GM12878 (cell line): Measurements from ENCODE around the gene TREML1. TPM values are rescaled to one million over a fixed set of nuclear protein-coding genes. Genes with fewer than 3 reads are reported as not detected.
A peak's percentile ranks its signal among the peaks of the same experiment; 100 is the strongest.

ENCODE experiments used
- ATAC-seq: fragments of 200-7000 bp; cut with Tn5 transposase; 3 replicates; pipeline ENCODE4 v1.9.1; 2020; ENCODE audit warnings: mild to moderate bottlenecking, moderate library complexity
- BruUV-seq: library from RNA; stranded (reverse); fragments of 400-500 nt; replicated peaks from 2 replicates; lab custom pipeline; 2021; lab: Mats Ljungman, UMichigan
- CTCF ChIA-PET: fragments of 300-600 bp; sonication (Branson Sonifier 250); formaldehyde crosslinking; extraction: SDS; loops from one replicate; lab custom pipeline; 2021; ENCODE audit warnings: inconsistent platforms; lab: Yijun Ruan, JAX
- POLR2A ChIA-PET: fragments of 350-600 bp; formaldehyde crosslinking; extraction: SDS; loops from one replicate; lab custom pipeline; 2021; ENCODE audit warnings: inconsistent platforms; lab: Charles Lee
- RAD21 ChIA-PET: fragments of 300-600 bp; sonication (Branson Sonifier 250); formaldehyde crosslinking; loops from one replicate; lab custom pipeline; 2023; ENCODE audit warnings: antibody characterized with exemption; ENCODE audit not compliant: unreplicated experiment; lab: Charles Lee
- SMC1A ChIA-PET: fragments of 300-600 bp; sonication (Branson Sonifier 250); formaldehyde crosslinking; loops from one replicate; lab custom pipeline; 2023; ENCODE audit not compliant: unreplicated experiment, uncharacterized antibody; lab: Charles Lee
- DNase-seq: peaks from one replicate; pipeline ENCODE4 v3.0.0-alpha.2; 2011; ENCODE audit warnings: low read depth, low spot score
- FAIRE-seq: peaks from 3 replicates; lab custom pipeline; 2011; peaks lifted over from hg19 to GRCh38; lab: Jason Lieb, UNC
- H2AFZ ChIP-seq: 2 replicates; pipeline ENCODE4 v1.6.0; 2011; ENCODE audit warnings: low read depth, low read length, control low read depth; ENCODE audit not compliant: control insufficient read depth
- H3K27ac ChIP-seq: 2 replicates; pipeline ENCODE4 v1.5.1; 2011; ENCODE audit warnings: control low read depth; ENCODE audit not compliant: control insufficient read depth, insufficient read depth
- H3K27me3 ChIP-seq, 2 experiments: replicated peaks in 1 of 2; 2 replicates each; pipeline versions ENCODE4 v1.6.0 to v1.6.1; 2011; ENCODE audit warnings: low read length in 1 of 2; ENCODE audit not compliant: control insufficient read depth in 2 of 2, insufficient read depth in 2 of 2
- H3K36me3 ChIP-seq, 2 experiments: 2 replicates each; pipeline ENCODE4 v1.5.1; 2011; ENCODE audit warnings: low read length in 1 of 2; ENCODE audit not compliant: control insufficient read depth in 2 of 2, insufficient read depth in 2 of 2
- H3K4me1 ChIP-seq: 2 replicates; pipeline ENCODE4 v1.6.1; 2011; ENCODE audit warnings: mild to moderate bottlenecking, low read length, moderate library complexity, mixed read lengths; ENCODE audit not compliant: control insufficient read depth, insufficient read depth
- H3K4me2 ChIP-seq: 2 replicates; pipeline ENCODE4 v1.6.0; 2011; ENCODE audit warnings: control low read depth; ENCODE audit not compliant: control insufficient read depth, insufficient read depth
- H3K4me3 ChIP-seq: fragments of 200-600 bp; sonication (generic); 2 replicates; pipeline ENCODE4 v1.5.1; 2016
- H3K79me2 ChIP-seq: 2 replicates; pipeline ENCODE4 v1.6.0; 2011; ENCODE audit warnings: low read length; ENCODE audit not compliant: control insufficient read depth, insufficient read depth
- H3K9ac ChIP-seq: 2 replicates; pipeline ENCODE4 v1.8.0; 2011; ENCODE audit warnings: low read length, control low read depth, mixed read lengths; ENCODE audit not compliant: control insufficient read depth, insufficient read depth
- H3K9me3 ChIP-seq: replicated peaks from 3 replicates; pipeline ENCODE4 v1.5.1; 2011; ENCODE audit warnings: mild to moderate bottlenecking, low read length; ENCODE audit not compliant: control insufficient read depth, insufficient read depth
- H4K20me1 ChIP-seq: 2 replicates; pipeline ENCODE4 v1.6.0; 2011; ENCODE audit not compliant: control insufficient read depth, insufficient read depth
- EED ChIP-seq: sonication (generic); IDR thresholded peaks from 2 replicates; pipeline ENCODE4 v1.6.1; 2016; ENCODE audit warnings: antibody characterized with exemption, low read depth
- GATAD2B ChIP-seq: fragments of 450-650 bp; conservative IDR thresholded peaks from 2 replicates; pipeline ENCODE4 v1.6.1; 2017; ENCODE audit warnings: low read depth, mild to moderate bottlenecking, moderate library complexity
- NFYB ChIP-seq: IDR thresholded peaks from 2 replicates; pipeline ENCODE4 v1.6.1; 2011; ENCODE audit warnings: low read depth, mild to moderate bottlenecking, low read length, improper control_type of control experiment, moderate library complexity; ENCODE audit not compliant: insufficient read depth
- RAD21 ChIP-seq: IDR thresholded peaks from 2 replicates; pipeline ENCODE4 v1.6.1; 2011; ENCODE audit warnings: mild to moderate bottlenecking, low read depth, low read length, moderate library complexity; ENCODE audit not compliant: insufficient read depth
- RFX5 ChIP-seq: IDR thresholded peaks from 2 replicates; pipeline ENCODE4 v1.6.1; 2011; ENCODE audit warnings: low read depth, low read length, improper control_type of control experiment
- SRF ChIP-seq, 2 experiments: IDR thresholded peaks; 2 replicates each; pipeline ENCODE4 v1.6.1; 2011; ENCODE audit warnings: low read depth in 2 of 2, low read length in 2 of 2, mild to moderate bottlenecking in 1 of 2, moderate library complexity in 1 of 2
- TARDBP ChIP-seq: IDR thresholded peaks from 2 replicates; pipeline ENCODE4 v1.6.1; 2016; ENCODE audit warnings: borderline replicate concordance
- WRNIP1 ChIP-seq: IDR thresholded peaks from 2 replicates; pipeline ENCODE4 v1.6.1; 2011; ENCODE audit warnings: low read depth, low read length, improper control_type of control experiment, borderline replicate concordance
- WGBS: methylation state at CpG from one replicate; pipeline ENCODE4 v1.1.6; 2016; ENCODE audit warnings: low lambda C conversion rate; ENCODE audit not compliant: insufficient replicate concordance, insufficient coverage; ENCODE audit errors: missing lambda C conversion rate; 5-methylcytosine and 5-hydroxymethylcytosine counted together
- in situ Hi-C: fragments of 300-500 bp; cut with MboI; formaldehyde crosslinking; loops from 9 replicates; pipeline ENCODE4 v1.14.3; 2018; ENCODE audit warnings: mixed read lengths
- intact Hi-C: fragments of 100-400 bp; cut with micrococcal nuclease; formaldehyde crosslinking; loops from one replicate; pipeline ENCODE4 v1.14.2; 2022; ENCODE audit not compliant: unreplicated experiment
- polyA plus RNA-seq, 11 experiments: library from polyadenylated mRNA; depleted of rRNA in 4 of 11; unstranded in 6 of 11; stranded (reverse) in 5 of 11; fragments of >200 nt; fragmentation: Nextera tagmentation in 4 of 11; fragmentation: Illumina TruSeq in 1 of 11; extraction: Ambion mirVana in 4 of 11; extraction: Trizol in 1 of 11; gene quantifications; 1 replicate in 1 of 11; 2 replicates in 10 of 11; pipeline versions ENCODE4 v1.2.1 to v1.2.3, GENCODE V29; 2011 to 2016; ENCODE audit warnings: inconsistent platforms in 2 of 11, missing spikeins in 2 of 11, low read depth in 1 of 11
- total RNA-seq, 4 experiments: library from RNA; depleted of rRNA in 3 of 4; stranded (reverse); fragments of >200 nt in 3 of 4; fragmentation: Illumina TruSeq in 1 of 4; extraction: Trizol in 1 of 4; gene quantifications; 2 replicates each; pipeline versions ENCODE4 v1.2.1 to v1.2.3, GENCODE V29; 2013 to 2021
- TF ChIP-seq, protein P1 (sequence below): fragments of 450-650 bp; IDR thresholded peaks from 2 replicates; pipeline ENCODE4 v1.6.1; 2016; ENCODE audit warnings: mild to moderate bottlenecking

Gene TREML1
- total and polyA plus RNA-seq, 10 of the 15 experiments (the other 5 are each of a cell fraction or from before 2014, with no cell fraction given), result 0.21 TPM; not detected in 9

DNA sequence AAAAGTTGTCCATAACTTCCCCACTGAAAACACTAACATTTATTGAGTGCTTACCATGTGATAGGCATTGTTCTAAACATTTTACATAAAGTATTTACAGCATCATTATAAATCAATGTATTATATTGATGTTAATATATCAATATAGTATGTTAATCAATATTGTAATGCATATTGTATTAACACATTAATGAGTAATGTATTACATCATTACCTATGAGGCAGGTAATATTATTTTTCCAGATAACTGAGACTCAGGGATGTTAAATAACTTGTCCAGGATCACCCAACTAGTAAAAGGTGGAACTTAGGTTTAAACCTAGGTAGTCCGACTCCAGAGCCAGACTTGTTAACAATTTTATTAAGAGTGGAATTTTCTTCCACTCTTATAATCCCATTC lies 20.9 kb upstream of the TREML1 start:
- Histone ChIP-seq H2AFZ (no peak overlapping the region), H3K4me3 (no peak overlapping the region), H3K4me1 (no peaks in the 10 kb centered on the region), H4K20me1 (no peaks in the 10 kb centered on the region), H3K27me3 (no peaks in the 10 kb centered on the region), H3K4me2 (no peak overlapping the region), H3K36me3 (no peaks in the 10 kb centered on the region), H3K9ac (no peak overlapping the region), H3K27ac (no peak overlapping the region), H3K9me3 (no peaks in the 10 kb centered on the region), H3K79me2 (no peaks in the 10 kb centered on the region)
- ChIA-PET SMC1A (no interaction called here), POLR2A (no interaction called here), RAD21 (no interaction called here), CTCF (no interaction called here)
- BruUV-seq, result no TSS peak
- in situ Hi-C loops (no loop called here), intact Hi-C loops (no loop called here)
- TF ChIP-seq WRNIP1 (no peak), EED (no peak), RFX5 (no peak), SRF (IDR thresholded peaks at IDR 0.05; ENCODE audit: low read depth in 2 of 2, low read length in 2 of 2) (no peak), NFYB (no peak), TARDBP (no peak), GATAD2B (no peak)
- FAIRE-seq (peak; percentile 41), DNase-seq (no peak), ATAC-seq (no peak)
- 30% methylated on average over 1 of the region's 1 CpG for WGBS

DNA sequence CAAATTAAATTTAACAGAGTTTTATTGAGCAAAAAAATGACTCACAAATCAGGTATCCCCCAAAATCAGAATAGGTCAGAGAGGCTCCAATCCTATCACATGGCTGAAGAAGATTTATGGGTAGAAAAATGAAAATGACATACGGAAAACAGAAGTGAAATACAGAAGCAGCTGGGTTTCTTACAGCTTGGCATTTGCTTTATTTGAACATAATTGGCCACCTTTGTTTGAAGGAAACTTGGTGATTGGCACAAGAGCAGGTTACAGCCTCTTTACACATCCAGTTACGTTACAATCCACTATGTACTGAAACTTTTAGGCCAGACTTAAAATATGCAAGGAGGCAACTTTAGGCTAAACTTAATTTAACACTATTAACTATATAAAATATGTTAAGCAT lies 20.5 kb upstream of the TREML1 start:
- RAD21 ChIA-PET, result no interaction called here
- Histone ChIP-seq H2AFZ (no peak overlapping the region), H3K9me3 (no peaks in the 10 kb centered on the region), H3K4me2 (no peak overlapping the region), H3K27ac (no peak overlapping the region), H3K4me3 (no peak overlapping the region), H3K36me3 (no peaks in the 10 kb centered on the region), H3K79me2 (no peaks in the 10 kb centered on the region), H3K27me3 (no peaks in the 10 kb centered on the region), H3K9ac (no peak overlapping the region), H4K20me1 (no peaks in the 10 kb centered on the region), H3K4me1 (no peaks in the 10 kb centered on the region)
- FAIRE-seq (no peak), ATAC-seq (peak; percentile 54), DNase-seq (no peak)
- SMC1A ChIA-PET, result interaction anchor here (1.2 kb wide), 1 partner anchor 17 kb away, joined by 3 read pairs; no protein-coding TSS in a partner anchor
- WGBS, result 0% methylated on average over 2 of the region's 2 CpGs
- CTCF ChIA-PET, result no interaction called here
- intact Hi-C loops (no loop called here), in situ Hi-C loops (no loop called here)
- BruUV-seq, result no TSS peak
- no peak for TF ChIP-seq RAD21
- TF ChIP-seq, protein P1, sequence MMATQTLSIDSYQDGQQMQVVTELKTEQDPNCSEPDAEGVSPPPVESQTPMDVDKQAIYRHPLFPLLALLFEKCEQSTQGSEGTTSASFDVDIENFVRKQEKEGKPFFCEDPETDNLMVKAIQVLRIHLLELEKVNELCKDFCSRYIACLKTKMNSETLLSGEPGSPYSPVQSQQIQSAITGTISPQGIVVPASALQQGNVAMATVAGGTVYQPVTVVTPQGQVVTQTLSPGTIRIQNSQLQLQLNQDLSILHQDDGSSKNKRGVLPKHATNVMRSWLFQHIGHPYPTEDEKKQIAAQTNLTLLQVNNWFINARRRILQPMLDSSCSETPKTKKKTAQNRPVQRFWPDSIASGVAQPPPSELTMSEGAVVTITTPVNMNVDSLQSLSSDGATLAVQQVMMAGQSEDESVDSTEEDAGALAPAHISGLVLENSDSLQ, result peak; percentile 69; the same call in 1 of the 2 replicates
- POLR2A ChIA-PET, result no interaction called here
